Mesodermal cell (in vitro differentiated cells): ENCODE measurements around the gene RAB11FIP4.

ENCODE experiments used
- H3K27ac ChIP-seq: 2 replicates; pipeline ENCODE4 v1.7.0; 2013; ENCODE audit warnings: mild to moderate bottlenecking, low read depth, low read length, moderate library complexity; ENCODE audit not compliant: severe bottlenecking
- H3K36me3 ChIP-seq: 2 replicates; pipeline ENCODE4 v1.7.1; 2013; ENCODE audit warnings: mild to moderate bottlenecking, low read length, moderate library complexity; ENCODE audit not compliant: control insufficient read depth, insufficient read depth
- H3K4me1 ChIP-seq: one replicate; pipeline ENCODE4 v1.7.1; 2013; ENCODE audit warnings: mild to moderate bottlenecking, low read length; ENCODE audit not compliant: insufficient read depth, control insufficient read depth, poor library complexity, severe bottlenecking
- H3K4me3 ChIP-seq: 2 replicates; pipeline ENCODE4 v1.7.0; 2013; ENCODE audit warnings: low read length, control low read depth, mild to moderate bottlenecking; ENCODE audit not compliant: insufficient read depth, poor library complexity, severe bottlenecking; ENCODE audit errors: extremely low read depth
- H3K9me3 ChIP-seq: 2 replicates; pipeline ENCODE4 v1.7.1; 2013; ENCODE audit warnings: mild to moderate bottlenecking, low read length, moderate library complexity; ENCODE audit not compliant: control insufficient read depth
- WGBS, 2 experiments: methylation state at CpG; one replicate each; pipeline ENCODE4 v1.1.5; 2013; ENCODE audit warnings: missing lambda C conversion rate in 2 of 2; ENCODE audit not compliant: insufficient coverage in 2 of 2; 5-methylcytosine and 5-hydroxymethylcytosine counted together

Gene RAB11FIP4

DNA sequence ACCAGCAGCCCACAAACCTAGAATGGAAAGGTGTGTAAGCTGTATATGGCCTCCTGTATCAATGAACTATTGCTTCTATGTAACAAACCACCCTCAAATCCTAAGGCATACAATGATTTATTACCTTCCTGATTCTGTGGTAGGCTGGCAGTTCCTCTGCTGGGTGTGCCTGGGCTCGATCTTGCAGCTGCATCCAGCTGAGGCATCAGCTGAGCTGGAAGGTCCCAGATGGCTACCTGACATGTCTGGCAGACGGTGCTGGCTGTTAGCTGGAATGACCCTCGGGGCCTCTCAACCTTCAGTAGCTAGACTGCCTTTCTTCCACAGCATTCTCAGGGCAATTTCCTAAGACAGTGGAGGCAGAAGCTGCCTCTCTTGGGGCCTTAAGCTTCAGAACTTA, 152.7 kb downstream of the RAB11FIP4 start:
- no peak overlapping the region for H3K4me3 ChIP-seq
- H3K27ac ChIP-seq = no peak overlapping the region
- 76 to 81% methylated on average over 3 of the region's 3 CpGs for WGBS, 2 experiments
- no peaks in the 10 kb centered on the region for H3K9me3 ChIP-seq
- H3K36me3 ChIP-seq = no peaks in the 10 kb centered on the region
- H3K4me1 ChIP-seq = peaks cover 4% of the 10 kb centered on the region

DNA sequence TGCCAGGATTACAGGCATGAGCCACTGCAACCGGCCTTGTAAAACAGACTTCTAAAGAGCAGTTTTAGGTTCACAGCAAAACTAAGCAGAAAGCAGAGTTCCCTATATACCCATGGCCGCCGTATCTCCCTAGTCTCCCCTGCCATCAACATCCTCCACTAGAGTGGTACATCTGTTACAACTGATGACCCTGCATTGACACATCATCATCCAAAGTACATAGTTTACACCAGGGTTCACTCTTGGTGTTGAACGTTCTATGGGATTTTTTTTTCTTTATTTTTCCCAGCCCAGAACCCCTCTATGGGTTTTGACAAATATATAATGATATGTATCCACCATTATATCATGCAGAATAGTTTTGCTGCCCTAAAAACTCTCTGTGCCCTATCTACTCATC, 155.2 kb downstream of the RAB11FIP4 start:
- no peaks in the 10 kb centered on the region for H3K9me3 ChIP-seq
- H3K4me3 ChIP-seq = no peak overlapping the region
- H3K27ac ChIP-seq = no peak overlapping the region
- H3K36me3 ChIP-seq = no peaks in the 10 kb centered on the region
- 91 to 97% methylated on average over 3 of the region's 4 CpGs for WGBS, 2 experiments
- H3K4me1 ChIP-seq = peaks cover 4% of the 10 kb centered on the region

DNA sequence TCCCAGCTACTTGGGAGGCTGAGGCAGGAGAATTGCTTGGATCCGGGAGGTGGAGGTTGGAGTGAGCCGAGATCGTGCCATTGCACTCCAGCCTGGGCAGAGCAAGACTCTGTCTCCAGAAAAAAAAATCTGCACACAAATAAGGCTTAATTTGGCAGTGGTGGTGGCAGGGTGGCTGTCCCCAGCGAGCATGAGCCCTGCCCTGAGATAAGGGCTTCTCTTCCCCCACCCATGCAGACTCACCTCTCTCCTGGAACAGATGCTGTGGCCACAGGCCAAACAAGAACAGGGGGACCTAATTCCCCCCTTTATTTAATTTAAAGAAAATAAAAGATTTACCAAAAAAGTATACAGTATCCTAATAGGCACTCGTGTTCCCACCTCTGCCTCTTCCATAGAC, 157.2 kb downstream of the RAB11FIP4 start:
- H3K36me3 ChIP-seq = no peaks in the 10 kb centered on the region
- no peaks in the 10 kb centered on the region for H3K9me3 ChIP-seq
- peak overlapping the region; percentile 77 for H3K4me3 ChIP-seq
- 55 to 67% methylated on average over 2 to 5 of the region's 5 CpGs for WGBS, 2 experiments
- peaks cover 4% of the 10 kb centered on the region for H3K4me1 ChIP-seq
- H3K27ac ChIP-seq = peak overlapping the region; percentile 75

DNA sequence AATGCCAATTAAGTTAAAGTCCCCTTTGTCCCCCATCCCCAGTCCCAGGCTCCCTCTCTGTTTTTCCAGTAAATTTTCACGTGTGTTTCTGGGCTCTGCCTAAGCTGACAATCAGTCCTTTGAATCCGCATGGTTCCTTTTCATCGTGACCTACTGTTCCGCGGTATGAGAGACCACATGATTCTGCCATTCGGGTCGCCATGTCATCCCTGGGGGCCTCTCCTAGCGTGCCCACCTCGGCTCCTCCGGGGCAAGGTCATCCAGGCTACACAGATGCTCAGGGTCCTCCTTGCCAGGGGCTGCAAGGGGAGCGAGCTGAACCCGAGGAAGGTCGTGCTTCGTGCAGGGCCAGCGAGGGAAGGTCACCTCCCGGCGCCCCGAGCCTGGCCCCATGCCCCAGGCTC, 157.6 kb downstream of the RAB11FIP4 start:
- peaks cover 4% of the 10 kb centered on the region for H3K4me1 ChIP-seq
- peak overlapping the region; percentile 75 for H3K27ac ChIP-seq
- WGBS, 2 experiments = 0% methylated on average over 18 of the region's 18 CpGs
- no peaks in the 10 kb centered on the region for H3K36me3 ChIP-seq
- H3K4me3 ChIP-seq = peak overlapping the region; percentile 77
- no peaks in the 10 kb centered on the region for H3K9me3 ChIP-seq

- WGBS, 2 experiments = 1% methylated on average over 66 to 84 of the region's 105 CpGs
- Histone ChIP-seq H3K9me3 (no peaks in the 10 kb centered on the region), H3K4me3 (peak overlapping the region; percentile 77), H3K27ac (peak overlapping the region; percentile 75), H3K4me1 (peaks cover 5% of the 10 kb centered on the region), H3K36me3 (no peaks in the 10 kb centered on the region)
Measured at GRCh38 chr17:31549525-31550388, 158.3 kb downstream of the RAB11FIP4 start.

DNA sequence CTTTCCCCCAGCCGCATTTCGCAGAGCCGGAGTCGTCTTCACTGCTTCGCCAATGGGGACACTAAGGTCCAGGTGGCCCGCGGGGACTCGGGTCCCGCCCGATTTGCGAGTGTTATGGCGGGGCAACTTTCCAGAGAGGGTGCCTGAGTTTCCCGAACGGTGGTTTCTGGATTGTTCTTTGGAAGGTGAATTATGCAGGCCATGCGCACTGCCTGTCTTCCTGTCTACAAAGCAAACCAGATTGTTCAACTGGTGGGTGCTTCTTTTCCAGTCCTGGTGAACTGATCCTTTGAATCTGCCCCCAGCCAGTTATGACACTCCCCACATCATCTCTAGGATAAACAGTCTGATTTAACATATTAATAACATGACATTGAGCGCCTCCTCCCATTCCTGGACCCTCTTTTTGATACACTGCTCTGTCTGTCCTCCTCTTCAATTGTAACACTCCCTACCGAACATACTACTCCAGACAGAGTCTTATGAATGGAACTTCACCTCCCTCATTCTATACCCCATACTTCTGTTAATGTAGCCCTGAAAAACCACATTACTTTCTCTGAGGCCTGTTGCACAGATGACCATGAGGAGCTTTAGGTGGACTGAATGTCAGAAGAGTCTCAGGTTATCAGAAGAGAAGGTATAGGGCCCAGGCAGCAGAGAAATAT, 159.0 kb downstream of the RAB11FIP4 start:
- Histone ChIP-seq H3K9me3 (no peaks in the 10 kb centered on the region), H3K4me3 (peak overlapping the region; percentile 77), H3K4me1 (peaks cover 8% of the 10 kb centered on the region), H3K36me3 (no peaks in the 10 kb centered on the region), H3K27ac (peak overlapping the region; percentile 59)
- 26% methylated on average over 15 of the region's 17 CpGs for WGBS, 2 experiments

DNA sequence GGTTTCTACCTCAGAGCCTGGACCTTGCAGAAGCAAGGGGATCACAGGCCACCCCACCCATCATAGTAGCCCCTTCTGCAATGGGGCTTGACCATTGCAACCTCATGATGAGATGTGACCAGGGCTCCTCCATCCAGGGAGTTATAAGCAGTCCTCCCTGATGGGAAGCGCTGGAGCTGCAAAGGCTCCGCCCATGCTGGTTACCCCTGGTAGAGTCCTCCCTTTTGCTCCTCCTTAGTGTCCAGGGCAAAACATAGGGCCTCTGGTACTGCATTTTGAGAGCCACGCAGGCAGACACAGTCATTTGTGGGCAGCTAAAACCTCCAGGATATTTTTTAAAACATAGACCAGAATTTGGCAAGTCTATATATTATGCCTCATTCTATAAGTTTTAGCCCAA, 161.1 kb downstream of the RAB11FIP4 start:
- H3K4me1 ChIP-seq = peaks cover 8% of the 10 kb centered on the region
- H3K9me3 ChIP-seq = no peaks in the 10 kb centered on the region
- no peak overlapping the region for H3K27ac ChIP-seq
- H3K4me3 ChIP-seq = no peak overlapping the region
- no peaks in the 10 kb centered on the region for H3K36me3 ChIP-seq
- WGBS, 2 experiments = 90 to 100% methylated on average over 1 to 3 of the region's 3 CpGs

- no peaks in the 10 kb centered on the region for H3K36me3 ChIP-seq
- no peaks in the 10 kb centered on the region for H3K9me3 ChIP-seq
- no peak overlapping the region for H3K4me3 ChIP-seq
- WGBS, 2 experiments = 81 to 95% methylated on average over 3 of the region's 5 CpGs
- H3K4me1 ChIP-seq = peaks cover 10% of the 10 kb centered on the region
- no peak overlapping the region for H3K27ac ChIP-seq
Measured at GRCh38 chr17:31553506-31553905, 162.0 kb downstream of the RAB11FIP4 start.

DNA sequence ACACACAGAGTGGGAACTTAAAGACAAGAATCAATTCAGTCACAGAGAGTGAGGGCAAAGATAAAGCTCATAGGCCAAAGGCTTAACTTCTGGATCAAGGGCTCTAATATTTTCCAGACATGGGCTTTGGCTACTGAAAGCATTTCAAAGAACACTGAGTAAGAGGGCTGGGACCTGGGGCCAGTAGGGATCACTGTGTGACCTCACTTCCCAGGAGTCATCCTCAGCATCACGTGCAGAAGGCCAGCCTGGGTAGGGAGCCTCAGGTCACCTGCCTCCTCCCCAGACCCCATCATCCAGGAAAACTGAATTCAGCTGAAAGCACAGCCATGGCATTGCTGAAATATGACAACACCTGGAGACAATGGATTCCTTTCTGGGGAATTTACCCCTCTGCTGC, 163.5 kb downstream of the RAB11FIP4 start:
- no peaks in the 10 kb centered on the region for H3K9me3 ChIP-seq
- no peaks in the 10 kb centered on the region for H3K36me3 ChIP-seq
- peaks cover 8% of the 10 kb centered on the region for H3K4me1 ChIP-seq
- H3K4me3 ChIP-seq = no peak overlapping the region
- WGBS, 2 experiments = 90% methylated on average over 1 of the region's 1 CpG; no CpG with 5 or more reads in 1 of the 2 experiments
- H3K27ac ChIP-seq = no peak overlapping the region

- Histone ChIP-seq H3K4me3 (no peak overlapping the region), H3K27ac (no peak overlapping the region), H3K9me3 (no peaks in the 10 kb centered on the region), H3K4me1 (peaks cover 20% of the 10 kb centered on the region), H3K36me3 (peaks cover under 1% of the 10 kb centered on the region)
- WGBS, 2 experiments = 33 to 48% methylated on average over 8 to 9 of the region's 13 CpGs
Measured at GRCh38 chr17:31556969-31557645, 165.6 kb downstream of the RAB11FIP4 start.
